SK-N-SH treated with all-trans-retinoic acid at 6 μM for 48 hours (cell line): Measurements from ENCODE around the gene MUS81.

ENCODE experiments used
- ATAC-seq: fragments of 200-7000 bp; cut with Tn5 transposase; 3 replicates; pipeline ENCODE4 v1.9.1; 2020; ENCODE audit warnings: mild to moderate bottlenecking, moderate library complexity
- ARNTL ChIP-seq: fragments of 450-650 bp; formaldehyde crosslinking; IDR thresholded peaks from 2 replicates; pipeline ENCODE4 v1.5.0; 2020; ENCODE audit warnings: low read depth, mild to moderate bottlenecking, moderate library complexity, borderline replicate concordance
- BACH2 ChIP-seq: fragments of 250-450 bp; sonication (Bioruptor Pico); IDR thresholded peaks from 2 replicates; pipeline ENCODE4 v1.9.0; 2021; ENCODE audit warnings: mild to moderate bottlenecking, borderline replicate concordance
- CSDC2 ChIP-seq: fragments of 250-450 bp; sonication (Bioruptor Pico); IDR thresholded peaks from 2 replicates; pipeline ENCODE4 v1.5.0; 2020; ENCODE audit warnings: mild to moderate bottlenecking, moderate library complexity
- CSRNP3 ChIP-seq: fragments of 250-450 bp; sonication (Bioruptor Pico); IDR thresholded peaks from 2 replicates; pipeline ENCODE4 v1.5.1; 2021; ENCODE audit warnings: mild to moderate bottlenecking, moderate library complexity
- ESRRG ChIP-seq: fragments of 250-450 bp; sonication (Bioruptor Pico); IDR thresholded peaks from 2 replicates; pipeline ENCODE4 v1.6.1; 2021; ENCODE audit warnings: mild to moderate bottlenecking
- GLIS3 ChIP-seq: fragments of 250-450 bp; sonication (Bioruptor Pico); IDR thresholded peaks from 2 replicates; pipeline ENCODE4 v1.5.0; 2020; ENCODE audit warnings: mild to moderate bottlenecking, moderate library complexity
- ISL1 ChIP-seq: fragments of 250-450 bp; sonication (Bioruptor Pico); IDR thresholded peaks from 2 replicates; pipeline ENCODE4 v2.1.2; 2022; ENCODE audit warnings: mild to moderate bottlenecking, moderate library complexity
- OSR1 ChIP-seq: fragments of 250-450 bp; sonication (Bioruptor Pico); IDR thresholded peaks from 2 replicates; pipeline ENCODE4 v1.8.0; 2022; ENCODE audit warnings: moderate library complexity, mild to moderate bottlenecking, inconsistent platforms
- PATZ1 ChIP-seq: fragments of 250-450 bp; sonication (Bioruptor Pico); IDR thresholded peaks from 2 replicates; pipeline ENCODE4 v1.8.0; 2020; ENCODE audit warnings: mild to moderate bottlenecking, moderate library complexity, borderline replicate concordance
- POU6F1 ChIP-seq: fragments of 250-450 bp; sonication (Bioruptor Pico); IDR thresholded peaks from 2 replicates; pipeline ENCODE4 v1.8.0; 2021; ENCODE audit warnings: low read depth, mild to moderate bottlenecking, moderate library complexity, borderline replicate concordance
- PPARA ChIP-seq: fragments of 250-450 bp; sonication (Bioruptor Pico); IDR thresholded peaks from 2 replicates; pipeline ENCODE4 v1.5.0; 2020; ENCODE audit warnings: mild to moderate bottlenecking, borderline replicate concordance
- RARB ChIP-seq: fragments of 250-450 bp; sonication (Bioruptor Pico); IDR thresholded peaks from 2 replicates; pipeline ENCODE4 v1.8.0; 2021; ENCODE audit warnings: mild to moderate bottlenecking, moderate library complexity
- SNAI2 ChIP-seq: fragments of 250-450 bp; sonication (Bioruptor Pico); IDR thresholded peaks from 2 replicates; pipeline ENCODE4 v1.5.0; 2020; ENCODE audit warnings: mild to moderate bottlenecking, moderate library complexity
- TOX ChIP-seq: fragments of 250-450 bp; sonication (Bioruptor Pico); IDR thresholded peaks from 2 replicates; pipeline ENCODE4 v1.8.0; 2021; ENCODE audit warnings: mild to moderate bottlenecking, moderate library complexity, borderline replicate concordance
- TSHZ2 ChIP-seq: fragments of 250-450 bp; sonication (Bioruptor Pico); IDR thresholded peaks from 2 replicates; pipeline ENCODE4 v1.5.0; 2020; ENCODE audit warnings: mild to moderate bottlenecking, moderate library complexity
- ZC3H10 ChIP-seq: fragments of 250-450 bp; sonication (Bioruptor Pico); IDR thresholded peaks from 2 replicates; pipeline ENCODE4 v1.5.1; 2021; ENCODE audit warnings: mild to moderate bottlenecking, moderate library complexity
- ZFP3 ChIP-seq: fragments of 250-450 bp; sonication (Bioruptor Pico); IDR thresholded peaks from 2 replicates; pipeline ENCODE4 v1.5.0; 2020; ENCODE audit warnings: mild to moderate bottlenecking, moderate library complexity
- ZFP30 ChIP-seq: fragments of 450-650 bp; formaldehyde crosslinking; IDR thresholded peaks from 2 replicates; pipeline ENCODE4 v1.5.0; 2022; ENCODE audit warnings: mild to moderate bottlenecking, moderate library complexity
- ZNF565 ChIP-seq: fragments of 450-650 bp; formaldehyde crosslinking; conservative IDR thresholded peaks from 2 replicates; pipeline ENCODE4 v1.5.0; 2020; ENCODE audit warnings: low read depth, mild to moderate bottlenecking, moderate library complexity
- ZNF70 ChIP-seq: fragments of 450-650 bp; formaldehyde crosslinking; IDR thresholded peaks from 2 replicates; pipeline ENCODE4 v1.5.0; 2020; ENCODE audit warnings: mild to moderate bottlenecking, moderate library complexity
- ZNF8 ChIP-seq: fragments of 450-650 bp; formaldehyde crosslinking; IDR thresholded peaks from 2 replicates; pipeline ENCODE4 v1.5.0; 2020; ENCODE audit warnings: mild to moderate bottlenecking, moderate library complexity

Gene MUS81

GRCh38 chr11:65833297-65834030 lies 26.8 kb upstream of the MUS81 start, which contains the start of gene SNX32:
SNX32 (plus strand) TSS chr11:65833963; CDS start chr11:65834066, 103 bp downstream.
- TF ChIP-seq RARB (CRISPR knock-in tag) = no peak
- no peak for TF ChIP-seq ZC3H10 (CRISPR knock-in tag)
- no peak for TF ChIP-seq ZNF8 (CRISPR knock-in tag)
- TF ChIP-seq CSRNP3 (CRISPR knock-in tag) = no peak
- TF ChIP-seq OSR1 (CRISPR knock-in tag) = no peak
- no peak for TF ChIP-seq ZFP3 (CRISPR knock-in tag)
- TF ChIP-seq, all 23 proteins: peak for 0
- peak; percentile 100 for ATAC-seq

- ATAC-seq = no peak
- no peak for TF ChIP-seq ARNTL (CRISPR knock-in tag)
- TF ChIP-seq ZFP30 (CRISPR knock-in tag) = no peak
- TF ChIP-seq ZFP3 (CRISPR knock-in tag) = no peak
- TF ChIP-seq PATZ1 (CRISPR knock-in tag) = no peak
- TF ChIP-seq ZNF8 (CRISPR knock-in tag) = no peak
- no peak for TF ChIP-seq TOX (CRISPR knock-in tag)
- TF ChIP-seq TSHZ2 (CRISPR knock-in tag) = no peak
- TF ChIP-seq CSRNP3 (CRISPR knock-in tag) = no peak
- no peak for TF ChIP-seq OSR1 (CRISPR knock-in tag)
- no peak for TF ChIP-seq SNAI2 (CRISPR knock-in tag)
- TF ChIP-seq ZNF565 (CRISPR knock-in tag) = no peak
Measured at GRCh38 chr11:65834202-65834601, 26.0 kb upstream of the MUS81 start.

GRCh38 chr11:65842144-65842543 lies 18.1 kb upstream of the MUS81 start:
- no peak for TF ChIP-seq TSHZ2 (CRISPR knock-in tag)
- TF ChIP-seq RARB (CRISPR knock-in tag) = no peak
- TF ChIP-seq POU6F1 (CRISPR knock-in tag) = no peak
- no peak for TF ChIP-seq ESRRG (CRISPR knock-in tag)
- TF ChIP-seq ZNF70 (CRISPR knock-in tag) = no peak
- TF ChIP-seq BACH2 (CRISPR knock-in tag) = no peak
- no peak for TF ChIP-seq ZC3H10 (CRISPR knock-in tag)
- no peak for TF ChIP-seq ARNTL (CRISPR knock-in tag)
- no peak for TF ChIP-seq ZFP30 (CRISPR knock-in tag)
- no peak for TF ChIP-seq GLIS3 (CRISPR knock-in tag)
- TF ChIP-seq ZNF8 (CRISPR knock-in tag) = no peak
- no peak for TF ChIP-seq CSDC2
- no peak for TF ChIP-seq ZFP3 (CRISPR knock-in tag)
- TF ChIP-seq PPARA (CRISPR knock-in tag) = no peak
- no peak for TF ChIP-seq TOX (CRISPR knock-in tag)
- no peak for TF ChIP-seq ISL1
- no peak for TF ChIP-seq PATZ1 (CRISPR knock-in tag)
- ATAC-seq = no peak
